ENCODE data around the gene OCSTAMP. TPM values are rescaled to one million over a fixed set of nuclear protein-coding genes. Genes with fewer than 3 reads are reported as not detected.

OCSTAMP gene
- total RNA-seq, 1 experiment from 2014 or later = not detected

- Histone ChIP-seq H3K4me3 (ENCODE audit: low read depth, low read length) (no peak overlapping the region), H3K4me1 (no peaks in the 10 kb centered on the region), H3K9me3 (no peaks in the 10 kb centered on the region), H3K36me3 (ENCODE audit: control insufficient read depth, insufficient read depth, low read length) (no peaks in the 10 kb centered on the region), H3K27me3 (replicated peaks; ENCODE audit: control insufficient read depth, insufficient read depth, low read length) (no peaks in the 10 kb centered on the region)
- Mint-ChIP-seq H3K27me3 (ENCODE audit: insufficient read depth, unreplicated experiment) (peaks cover 4% of the 10 kb centered on the region), H3K9me3 (ENCODE audit: unreplicated experiment) (no peaks in the 10 kb centered on the region), H3K4me3 (ENCODE audit: unreplicated experiment) (no peak overlapping the region), H3K27ac (ENCODE audit: unreplicated experiment) (no peak overlapping the region), H3K4me1 (ENCODE audit: low read depth, unreplicated experiment) (no peaks in the 10 kb centered on the region), H3K36me3 (ENCODE audit: insufficient read depth, unreplicated experiment) (no peaks in the 10 kb centered on the region)
- TF ChIP-seq CTCF (IDR thresholded peaks at IDR 0.05; ENCODE audit: insufficient read depth in 1 of 2, low read depth in 1 of 2, low read length in 1 of 2, severe bottlenecking in 1 of 2, unreplicated experiment in 1 of 2) = peak; percentile 85 to 93
- POLR2A ChIA-PET = no interaction called here
- CTCF ChIA-PET = no interaction called here
- DNase-seq = peak; percentile 77 to 80
- BruUV-seq (replicated peaks) = no TSS peak
- intact Hi-C loops (cut with micrococcal nuclease; ENCODE audit: unreplicated experiment) = loop anchor here (1.0 kb wide), 2 partner anchors 178 to 231 kb away; no protein-coding TSS in a partner anchor
These were observed 29.4 kb downstream of the OCSTAMP start for GRCh38 chr20:46520976-46521579.

DNA sequence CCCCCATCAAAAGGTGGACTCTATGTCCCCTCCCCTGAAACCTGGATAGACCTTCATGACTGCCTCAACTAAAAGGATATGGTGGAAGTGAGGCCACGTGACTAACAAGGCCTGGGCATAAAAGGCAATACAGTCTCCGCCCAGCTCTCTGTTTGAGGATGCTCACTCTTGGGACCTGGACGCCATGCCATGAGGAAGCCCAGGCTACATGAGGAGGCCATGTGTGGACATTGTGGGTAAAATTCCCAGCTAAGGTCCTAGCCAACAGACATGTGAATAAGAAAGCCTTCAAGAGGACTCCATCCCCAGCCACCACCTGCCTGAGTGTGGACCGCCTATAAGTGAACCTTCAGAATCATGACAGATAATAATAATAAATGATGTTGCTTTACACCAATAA is 29.9 kb downstream of the OCSTAMP start:
- Mint-ChIP-seq H3K9me3 (ENCODE audit: unreplicated experiment) (no peaks in the 10 kb centered on the region), H3K27ac (ENCODE audit: unreplicated experiment) (no peak overlapping the region), H3K4me3 (ENCODE audit: unreplicated experiment) (no peak overlapping the region), H3K4me1 (ENCODE audit: low read depth, unreplicated experiment) (no peaks in the 10 kb centered on the region), H3K27me3 (ENCODE audit: insufficient read depth, unreplicated experiment) (peaks cover 4% of the 10 kb centered on the region), H3K36me3 (ENCODE audit: insufficient read depth, unreplicated experiment) (no peaks in the 10 kb centered on the region)
- intact Hi-C loops (cut with micrococcal nuclease; ENCODE audit: unreplicated experiment) = no loop called here
- no peak for DNase-seq
- no peaks in the 10 kb centered on the region for H3K9me3 ChIP-seq
- ChIA-PET CTCF (no interaction called here), POLR2A (no interaction called here)
- no peak for TF ChIP-seq CTCF (IDR thresholded peaks at IDR 0.05; ENCODE audit: insufficient read depth in 1 of 2, low read depth in 1 of 2, low read length in 1 of 2, severe bottlenecking in 1 of 2, unreplicated experiment in 1 of 2)
- H3K36me3 ChIP-seq (ENCODE audit: control insufficient read depth, insufficient read depth, low read length) = no peaks in the 10 kb centered on the region
- no TSS peak for BruUV-seq (replicated peaks)
- H3K27me3 ChIP-seq (replicated peaks; ENCODE audit: control insufficient read depth, insufficient read depth, low read length) = no peaks in the 10 kb centered on the region
- H3K4me1 ChIP-seq = no peaks in the 10 kb centered on the region
- no peak overlapping the region for H3K4me3 ChIP-seq (ENCODE audit: low read depth, low read length)

- no peaks in the 10 kb centered on the region for H3K27me3 ChIP-seq (replicated peaks; ENCODE audit: control insufficient read depth, insufficient read depth, low read length)
- H3K4me3 ChIP-seq (ENCODE audit: low read depth, low read length) = no peak overlapping the region
- TF ChIP-seq CTCF (IDR thresholded peaks at IDR 0.05; ENCODE audit: insufficient read depth in 1 of 2, low read depth in 1 of 2, low read length in 1 of 2, severe bottlenecking in 1 of 2, unreplicated experiment in 1 of 2) = no peak
- no peaks in the 10 kb centered on the region for H3K36me3 Mint-ChIP-seq (ENCODE audit: insufficient read depth, unreplicated experiment)
- no peaks in the 10 kb centered on the region for H3K9me3 ChIP-seq
- H3K9me3 Mint-ChIP-seq (ENCODE audit: unreplicated experiment) = no peaks in the 10 kb centered on the region
- ChIA-PET POLR2A (interaction anchor here (0.5 kb wide), 1 partner anchor 157 kb away, joined by 5 read pairs; no protein-coding TSS in a partner anchor), CTCF (no interaction called here)
- H3K4me3 Mint-ChIP-seq (ENCODE audit: unreplicated experiment) = no peak overlapping the region
- BruUV-seq (replicated peaks) = no TSS peak
- H3K36me3 ChIP-seq (ENCODE audit: control insufficient read depth, insufficient read depth, low read length) = no peaks in the 10 kb centered on the region
- peaks cover 4% of the 10 kb centered on the region for H3K27me3 Mint-ChIP-seq (ENCODE audit: insufficient read depth, unreplicated experiment)
- H3K27ac Mint-ChIP-seq (ENCODE audit: unreplicated experiment) = no peak overlapping the region
- intact Hi-C loops (cut with micrococcal nuclease; ENCODE audit: unreplicated experiment) = no loop called here
- DNase-seq = no peak
- no peaks in the 10 kb centered on the region for H3K4me1 Mint-ChIP-seq (ENCODE audit: low read depth, unreplicated experiment)
- no peaks in the 10 kb centered on the region for H3K4me1 ChIP-seq
These were observed 30.9 kb downstream of the OCSTAMP start for GRCh38 chr20:46519471-46520068.

Measured in Caco-2 (cell line).